ENCODE measurements around the gene PRAMEF6. TPM values are rescaled to one million over a fixed set of nuclear protein-coding genes. Genes with fewer than 3 reads are reported as not detected.

The PRAMEF6 gene
- total and polyA plus RNA-seq, 4 donors = not detected

Small RNAs within 50 kb of the gene (small RNA-seq; reads per million reads assigned to genes)
- not detected for gene RNU6-1072P

Other genes with a start within 250 kb of the PRAMEF6 start
- not detected for gene AADACL3, start 231.5 kb downstream of the PRAMEF6 start, total RNA-seq
- not detected for gene AADACL3, start 231.5 kb downstream of the PRAMEF6 start, polyA plus RNA-seq
- gene CFAP107, start 201.4 kb downstream of the PRAMEF6 start, total RNA-seq = not detected
- gene CFAP107, start 201.4 kb downstream of the PRAMEF6 start, polyA plus RNA-seq = not detected
- gene PRAMEF12, start 173.8 kb downstream of the PRAMEF6 start, total RNA-seq = not detected
- not detected for gene PRAMEF12, start 173.8 kb downstream of the PRAMEF6 start, polyA plus RNA-seq
- gene PRAMEF1, start 156.2 kb downstream of the PRAMEF6 start, total RNA-seq = not detected
- not detected for gene PRAMEF1, start 156.2 kb downstream of the PRAMEF6 start, polyA plus RNA-seq
- not detected for gene PRAMEF11, start 116.2 kb downstream of the PRAMEF6 start, total RNA-seq
- gene PRAMEF11, start 116.2 kb downstream of the PRAMEF6 start, polyA plus RNA-seq = not detected
- not detected for gene HNRNPCL1, start 98.9 kb downstream of the PRAMEF6 start, total RNA-seq
- gene HNRNPCL1, start 98.9 kb downstream of the PRAMEF6 start, polyA plus RNA-seq = not detected
- gene PRAMEF2, start 90.5 kb downstream of the PRAMEF6 start, total RNA-seq = not detected
- not detected for gene PRAMEF2, start 90.5 kb downstream of the PRAMEF6 start, polyA plus RNA-seq
- not detected for gene PRAMEF4, start 61.4 kb downstream of the PRAMEF6 start, total RNA-seq
- not detected for gene PRAMEF4, start 61.4 kb downstream of the PRAMEF6 start, polyA plus RNA-seq
- gene PRAMEF10, start 49.3 kb downstream of the PRAMEF6 start, total RNA-seq = not detected
- under 1 TPM in 1 of 2 donors, not detected in 1; 0.39 TPM for gene PRAMEF10, start 49.3 kb downstream of the PRAMEF6 start, polyA plus RNA-seq
- not detected for gene PRAMEF7, start 31.0 kb downstream of the PRAMEF6 start, total RNA-seq
- under 1 TPM in 1 of 2 donors, not detected in 1; 0.03 TPM for gene PRAMEF7, start 31.0 kb downstream of the PRAMEF6 start, polyA plus RNA-seq
- gene PRAMEF27, start 109.0 kb upstream of the PRAMEF6 start, total RNA-seq = not detected
- not detected for gene PRAMEF27, start 109.0 kb upstream of the PRAMEF6 start, polyA plus RNA-seq
- not detected for gene HNRNPCL3, start 113.2 kb upstream of the PRAMEF6 start, total RNA-seq
- gene HNRNPCL3, start 113.2 kb upstream of the PRAMEF6 start, polyA plus RNA-seq = not detected
- not detected for gene PRAMEF25, start 123.2 kb upstream of the PRAMEF6 start, total RNA-seq
- not detected for gene PRAMEF25, start 123.2 kb upstream of the PRAMEF6 start, polyA plus RNA-seq
- not detected for gene HNRNPCL2, start 169.3 kb upstream of the PRAMEF6 start, total RNA-seq
- gene HNRNPCL2, start 169.3 kb upstream of the PRAMEF6 start, polyA plus RNA-seq = not detected
- not detected for gene PRAMEF26, start 208.4 kb upstream of the PRAMEF6 start, total RNA-seq
- not detected for gene PRAMEF26, start 208.4 kb upstream of the PRAMEF6 start, polyA plus RNA-seq
- gene HNRNPCL4, start 218.1 kb upstream of the PRAMEF6 start, total RNA-seq = not detected
- not detected for gene HNRNPCL4, start 218.1 kb upstream of the PRAMEF6 start, polyA plus RNA-seq
- gene PRAMEF9, start 224.3 kb upstream of the PRAMEF6 start, total RNA-seq = not detected
- not detected for gene PRAMEF9, start 224.3 kb upstream of the PRAMEF6 start, polyA plus RNA-seq

Data from liver (tissue), 5 donors.